GM23338 (cell line): ENCODE results near the gene CBR1. TPM values are rescaled to one million over a fixed set of nuclear protein-coding genes. Genes with fewer than 3 reads are reported as not detected.

ENCODE experiments used
- ATAC-seq: fragments of 200-7000 bp; cut with Tn5 transposase; 3 replicates; pipeline ENCODE4 v1.9.1; 2020
- DNase-seq: peaks from one replicate; pipeline ENCODE4 v3.0.0-alpha.2; 2015; ENCODE audit warnings: low spot score
- H2AFZ ChIP-seq: fragments of 200-600 bp; sonication (generic); 2 replicates; pipeline ENCODE4 v1.8.0; 2016; ENCODE audit warnings: antibody characterized with exemption, mild to moderate bottlenecking, moderate library complexity
- H3F3A ChIP-seq: fragments of 200-600 bp; sonication (generic); replicated peaks from 2 replicates; pipeline ENCODE4 v1.8.0; 2017; ENCODE audit warnings: antibody characterized with exemption, mixed run types, low read depth
- H3K27ac ChIP-seq: fragments of 200-600 bp; sonication (generic); 2 replicates; pipeline ENCODE4 v1.6.1; 2016; ENCODE audit warnings: low read depth
- H3K27me3 ChIP-seq: fragments of 200-600 bp; sonication (generic); 2 replicates; pipeline ENCODE4 v1.8.0; 2016; ENCODE audit warnings: mild to moderate bottlenecking, mixed run types, moderate library complexity; ENCODE audit not compliant: insufficient read depth
- H3K36me3 ChIP-seq: fragments of 200-600 bp; sonication (generic); 2 replicates; pipeline ENCODE4 v1.8.0; 2016; ENCODE audit warnings: mild to moderate bottlenecking; ENCODE audit not compliant: insufficient read depth
- H3K4me1 ChIP-seq: fragments of 200-600 bp; sonication (generic); 2 replicates; pipeline ENCODE4 v1.8.0; 2016; ENCODE audit warnings: mild to moderate bottlenecking, moderate library complexity; ENCODE audit not compliant: insufficient read depth
- H3K4me2 ChIP-seq: fragments of 200-600 bp; sonication (generic); 2 replicates; pipeline ENCODE4 v1.7.1; 2017; ENCODE audit warnings: mixed run types
- H3K4me3 ChIP-seq: fragments of 200-600 bp; sonication (generic); 2 replicates; pipeline ENCODE4 v1.6.1; 2016; ENCODE audit warnings: mixed run types
- H3K79me2 ChIP-seq: fragments of 200-600 bp; sonication (generic); replicated peaks from 2 replicates; pipeline ENCODE4 v1.8.0; 2017; ENCODE audit warnings: mild to moderate bottlenecking; ENCODE audit not compliant: insufficient read depth
- H3K9me2 ChIP-seq: fragments of 200-600 bp; sonication (generic); 2 replicates; pipeline ENCODE4 v1.8.0; 2017; ENCODE audit not compliant: insufficient read depth
- H4K20me1 ChIP-seq: fragments of 200-600 bp; sonication (generic); replicated peaks from 2 replicates; pipeline ENCODE4 v1.8.0; 2017; ENCODE audit warnings: mild to moderate bottlenecking; ENCODE audit not compliant: insufficient read depth
- H3K27ac Mint-ChIP-seq: 2 replicates; pipeline ENCODE4 v1.8.0; 2020; ENCODE audit warnings: inconsistent platforms, mild to moderate bottlenecking, moderate library complexity, mixed read lengths
- H3K27me3 Mint-ChIP-seq: 3 replicates; pipeline ENCODE4 v1.8.0; 2022; ENCODE audit warnings: low read depth, mild to moderate bottlenecking, moderate library complexity, mixed read lengths, inconsistent platforms; ENCODE audit not compliant: insufficient read depth, poor library complexity
- H3K36me3 Mint-ChIP-seq: 3 replicates; pipeline ENCODE4 v1.8.0; 2021; ENCODE audit warnings: low read depth, mild to moderate bottlenecking, inconsistent platforms, moderate library complexity, mixed read lengths
- H3K4me1 Mint-ChIP-seq: 3 replicates; pipeline ENCODE4 v1.8.0; 2020; ENCODE audit warnings: mild to moderate bottlenecking, inconsistent platforms, mixed read lengths
- H3K4me3 Mint-ChIP-seq: 3 replicates; pipeline ENCODE4 v1.8.0; 2021; ENCODE audit warnings: moderate library complexity, mild to moderate bottlenecking, inconsistent platforms, mixed read lengths
- H3K9me3 Mint-ChIP-seq: 3 replicates; pipeline ENCODE4 v1.8.0; 2020; ENCODE audit warnings: moderate library complexity, mild to moderate bottlenecking, inconsistent platforms, mixed read lengths
- EZH2 ChIP-seq: fragments of 200-600 bp; sonication (generic); IDR thresholded peaks from one replicate; pipeline ENCODE4 v1.8.0; 2017; ENCODE audit warnings: antibody characterized with exemption, mild to moderate bottlenecking, low read depth; ENCODE audit not compliant: unreplicated experiment
- EZH2phosphoT487 ChIP-seq: fragments of 200-600 bp; sonication (generic); IDR thresholded peaks from one replicate; pipeline ENCODE4 v1.8.1; 2018; ENCODE audit warnings: antibody characterized with exemption; ENCODE audit not compliant: unreplicated experiment
- NANOG ChIP-seq: IDR thresholded peaks from 2 replicates; pipeline ENCODE4 v1.6.1; 2016; ENCODE audit warnings: antibody characterized with exemption, borderline replicate concordance
- POLR2AphosphoS5 ChIP-seq: IDR thresholded peaks from 2 replicates; pipeline ENCODE4 v1.6.1; 2016; ENCODE audit warnings: antibody characterized with exemption, low read depth
- ZNF114 ChIP-seq: fragments of 250-450 bp; sonication (Bioruptor Pico); IDR thresholded peaks from 2 replicates; pipeline ENCODE4 v1.5.0; 2020; ENCODE audit warnings: mild to moderate bottlenecking, moderate library complexity
- polyA plus RNA-seq: library from polyadenylated mRNA; unstranded; fragments of >200 nt; fragmentation: Nextera tagmentation; extraction: Ambion mirVana; gene quantifications from 2 replicates; pipeline ENCODE4 v1.2.1, GENCODE V29; 2016
- total RNA-seq: library from RNA; depleted of rRNA; stranded (reverse); fragments of >200 nt; shearing (Covaris generic); gene quantifications from 2 replicates; pipeline ENCODE4 v1.2.3, GENCODE V29; 2014
- TF ChIP-seq, protein P1 (sequence below), 2 experiments: fragments of 200-600 bp in 1 of 2; sonication (generic) in 1 of 2; conservative IDR thresholded peaks; 2 replicates each; pipeline versions ENCODE4 v1.5.1 to v1.6.1; 2016 to 2017; ENCODE audit warnings: antibody characterized with exemption in 2 of 2, low read depth in 2 of 2, mild to moderate bottlenecking in 2 of 2, moderate library complexity in 1 of 2
- TF ChIP-seq, protein P2 (sequence below): fragments of 250-450 bp; sonication (Bioruptor Pico); IDR thresholded peaks from 2 replicates; pipeline ENCODE4 v1.5.0; 2020; ENCODE audit warnings: mild to moderate bottlenecking, moderate library complexity

The CBR1 gene
- total and polyA plus RNA-seq, 2 experiments from 2014 or later: 285 to 487 TPM

GRCh38 chr21:36045993-36046392, 23.8 kb upstream of the CBR1 start (continued):
- TF ChIP-seq, protein P1, sequence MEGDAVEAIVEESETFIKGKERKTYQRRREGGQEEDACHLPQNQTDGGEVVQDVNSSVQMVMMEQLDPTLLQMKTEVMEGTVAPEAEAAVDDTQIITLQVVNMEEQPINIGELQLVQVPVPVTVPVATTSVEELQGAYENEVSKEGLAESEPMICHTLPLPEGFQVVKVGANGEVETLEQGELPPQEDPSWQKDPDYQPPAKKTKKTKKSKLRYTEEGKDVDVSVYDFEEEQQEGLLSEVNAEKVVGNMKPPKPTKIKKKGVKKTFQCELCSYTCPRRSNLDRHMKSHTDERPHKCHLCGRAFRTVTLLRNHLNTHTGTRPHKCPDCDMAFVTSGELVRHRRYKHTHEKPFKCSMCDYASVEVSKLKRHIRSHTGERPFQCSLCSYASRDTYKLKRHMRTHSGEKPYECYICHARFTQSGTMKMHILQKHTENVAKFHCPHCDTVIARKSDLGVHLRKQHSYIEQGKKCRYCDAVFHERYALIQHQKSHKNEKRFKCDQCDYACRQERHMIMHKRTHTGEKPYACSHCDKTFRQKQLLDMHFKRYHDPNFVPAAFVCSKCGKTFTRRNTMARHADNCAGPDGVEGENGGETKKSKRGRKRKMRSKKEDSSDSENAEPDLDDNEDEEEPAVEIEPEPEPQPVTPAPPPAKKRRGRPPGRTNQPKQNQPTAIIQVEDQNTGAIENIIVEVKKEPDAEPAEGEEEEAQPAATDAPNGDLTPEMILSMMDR (conservative IDR thresholded peaks at IDR 0.05; ENCODE audit: low read depth in 2 of 2): no peak
- no peak for TF ChIP-seq POLR2AphosphoS5

DNA sequence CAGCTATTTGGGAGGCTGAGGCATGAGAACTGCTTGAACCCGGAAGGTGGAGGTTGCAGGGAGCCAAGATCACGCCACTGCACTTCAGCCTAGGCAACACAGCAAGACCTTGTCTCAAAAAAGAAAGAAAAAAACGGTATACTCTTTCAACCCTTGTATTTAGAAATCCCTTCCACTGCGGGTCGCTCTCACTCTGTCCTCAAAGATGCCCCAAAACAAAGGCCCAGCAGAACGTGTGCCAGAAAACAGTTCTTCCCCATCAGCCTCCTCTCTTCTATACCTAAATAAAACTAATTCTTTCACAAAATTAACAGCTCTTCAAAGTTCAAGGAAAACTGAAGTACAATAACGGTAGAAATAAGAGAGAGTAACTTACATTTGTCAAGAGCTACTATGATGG, 22.7 kb upstream of the CBR1 start:
- Histone ChIP-seq H2AFZ (no peak overlapping the region), H4K20me1 (peaks cover 2% of the 10 kb centered on the region; the same call in 1 of the 2 replicates), H3F3A (peaks cover 12% of the 10 kb centered on the region; the same call in 1 of the 2 replicates), H3K4me3 (no peak overlapping the region), H3K9me2 (no peaks in the 10 kb centered on the region), H3K4me2 (no peak overlapping the region), H3K4me1 (no peaks in the 10 kb centered on the region), H3K79me2 (peaks cover 20% of the 10 kb centered on the region), H3K27ac (peak overlapping the region; percentile 30; the same call in 1 of the 2 replicates), H3K36me3 (peaks cover 44% of the 10 kb centered on the region), H3K27me3 (no peaks in the 10 kb centered on the region)
- Mint-ChIP-seq H3K36me3 (peaks cover 87% of the 10 kb centered on the region), H3K9me3 (no peaks in the 10 kb centered on the region), H3K4me1 (no peaks in the 10 kb centered on the region; the same call in 2 of the 3 replicates), H3K27me3 (peaks cover 4% of the 10 kb centered on the region), H3K4me3 (no peak overlapping the region), H3K27ac (no peak overlapping the region)
- ATAC-seq (no peak), DNase-seq (no peak)
- no peak for TF ChIP-seq EZH2
- TF ChIP-seq, protein P1 (conservative IDR thresholded peaks at IDR 0.05; ENCODE audit: low read depth in 2 of 2): peak; percentile 22 to 39; a peak in 3 of 4 replicates

DNA sequence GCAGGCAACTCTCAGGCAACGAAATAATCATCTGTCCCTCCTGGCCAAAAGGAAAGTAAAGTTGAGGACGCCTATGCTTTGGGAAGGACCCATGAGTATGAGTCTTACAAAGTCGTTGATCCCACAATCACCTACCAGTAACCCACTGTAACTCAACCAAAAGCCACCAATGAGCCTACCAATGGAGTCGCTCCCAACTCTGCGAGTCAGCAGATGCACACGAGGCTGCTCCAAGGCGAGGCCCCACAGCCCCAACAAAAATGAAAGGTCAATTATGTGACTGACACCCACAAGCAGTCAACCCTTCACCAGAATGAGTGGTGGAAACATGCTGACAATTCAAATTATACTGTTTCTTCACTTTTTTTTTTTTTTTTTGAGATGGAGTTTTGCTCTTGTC, 21.5 kb upstream of the CBR1 start:
- Histone ChIP-seq H3K4me1 (no peaks in the 10 kb centered on the region), H2AFZ (no peak overlapping the region), H3K27ac (no peak overlapping the region), H3K4me3 (no peak overlapping the region), H4K20me1 (peaks cover 2% of the 10 kb centered on the region; the same call in 1 of the 2 replicates), H3F3A (peaks cover 17% of the 10 kb centered on the region), H3K4me2 (no peak overlapping the region), H3K27me3 (no peaks in the 10 kb centered on the region), H3K9me2 (no peaks in the 10 kb centered on the region), H3K36me3 (peaks cover 44% of the 10 kb centered on the region), H3K79me2 (peaks cover 23% of the 10 kb centered on the region)
- H3K4me1 Mint-ChIP-seq: no peaks in the 10 kb centered on the region; the same call in 2 of the 3 replicates
- peak overlapping the region; percentile 13; the same call in 1 of the 2 replicates for H3K27ac Mint-ChIP-seq
- peaks cover 4% of the 10 kb centered on the region for H3K27me3 Mint-ChIP-seq
- H3K36me3 Mint-ChIP-seq: peaks cover 88% of the 10 kb centered on the region
- DNase-seq: no peak
- no peak for ATAC-seq
- TF ChIP-seq EZH2: no peak
- TF ChIP-seq POLR2AphosphoS5: no peak
- TF ChIP-seq ZNF114 (CRISPR knock-in tag): no peak
- TF ChIP-seq, protein P2, sequence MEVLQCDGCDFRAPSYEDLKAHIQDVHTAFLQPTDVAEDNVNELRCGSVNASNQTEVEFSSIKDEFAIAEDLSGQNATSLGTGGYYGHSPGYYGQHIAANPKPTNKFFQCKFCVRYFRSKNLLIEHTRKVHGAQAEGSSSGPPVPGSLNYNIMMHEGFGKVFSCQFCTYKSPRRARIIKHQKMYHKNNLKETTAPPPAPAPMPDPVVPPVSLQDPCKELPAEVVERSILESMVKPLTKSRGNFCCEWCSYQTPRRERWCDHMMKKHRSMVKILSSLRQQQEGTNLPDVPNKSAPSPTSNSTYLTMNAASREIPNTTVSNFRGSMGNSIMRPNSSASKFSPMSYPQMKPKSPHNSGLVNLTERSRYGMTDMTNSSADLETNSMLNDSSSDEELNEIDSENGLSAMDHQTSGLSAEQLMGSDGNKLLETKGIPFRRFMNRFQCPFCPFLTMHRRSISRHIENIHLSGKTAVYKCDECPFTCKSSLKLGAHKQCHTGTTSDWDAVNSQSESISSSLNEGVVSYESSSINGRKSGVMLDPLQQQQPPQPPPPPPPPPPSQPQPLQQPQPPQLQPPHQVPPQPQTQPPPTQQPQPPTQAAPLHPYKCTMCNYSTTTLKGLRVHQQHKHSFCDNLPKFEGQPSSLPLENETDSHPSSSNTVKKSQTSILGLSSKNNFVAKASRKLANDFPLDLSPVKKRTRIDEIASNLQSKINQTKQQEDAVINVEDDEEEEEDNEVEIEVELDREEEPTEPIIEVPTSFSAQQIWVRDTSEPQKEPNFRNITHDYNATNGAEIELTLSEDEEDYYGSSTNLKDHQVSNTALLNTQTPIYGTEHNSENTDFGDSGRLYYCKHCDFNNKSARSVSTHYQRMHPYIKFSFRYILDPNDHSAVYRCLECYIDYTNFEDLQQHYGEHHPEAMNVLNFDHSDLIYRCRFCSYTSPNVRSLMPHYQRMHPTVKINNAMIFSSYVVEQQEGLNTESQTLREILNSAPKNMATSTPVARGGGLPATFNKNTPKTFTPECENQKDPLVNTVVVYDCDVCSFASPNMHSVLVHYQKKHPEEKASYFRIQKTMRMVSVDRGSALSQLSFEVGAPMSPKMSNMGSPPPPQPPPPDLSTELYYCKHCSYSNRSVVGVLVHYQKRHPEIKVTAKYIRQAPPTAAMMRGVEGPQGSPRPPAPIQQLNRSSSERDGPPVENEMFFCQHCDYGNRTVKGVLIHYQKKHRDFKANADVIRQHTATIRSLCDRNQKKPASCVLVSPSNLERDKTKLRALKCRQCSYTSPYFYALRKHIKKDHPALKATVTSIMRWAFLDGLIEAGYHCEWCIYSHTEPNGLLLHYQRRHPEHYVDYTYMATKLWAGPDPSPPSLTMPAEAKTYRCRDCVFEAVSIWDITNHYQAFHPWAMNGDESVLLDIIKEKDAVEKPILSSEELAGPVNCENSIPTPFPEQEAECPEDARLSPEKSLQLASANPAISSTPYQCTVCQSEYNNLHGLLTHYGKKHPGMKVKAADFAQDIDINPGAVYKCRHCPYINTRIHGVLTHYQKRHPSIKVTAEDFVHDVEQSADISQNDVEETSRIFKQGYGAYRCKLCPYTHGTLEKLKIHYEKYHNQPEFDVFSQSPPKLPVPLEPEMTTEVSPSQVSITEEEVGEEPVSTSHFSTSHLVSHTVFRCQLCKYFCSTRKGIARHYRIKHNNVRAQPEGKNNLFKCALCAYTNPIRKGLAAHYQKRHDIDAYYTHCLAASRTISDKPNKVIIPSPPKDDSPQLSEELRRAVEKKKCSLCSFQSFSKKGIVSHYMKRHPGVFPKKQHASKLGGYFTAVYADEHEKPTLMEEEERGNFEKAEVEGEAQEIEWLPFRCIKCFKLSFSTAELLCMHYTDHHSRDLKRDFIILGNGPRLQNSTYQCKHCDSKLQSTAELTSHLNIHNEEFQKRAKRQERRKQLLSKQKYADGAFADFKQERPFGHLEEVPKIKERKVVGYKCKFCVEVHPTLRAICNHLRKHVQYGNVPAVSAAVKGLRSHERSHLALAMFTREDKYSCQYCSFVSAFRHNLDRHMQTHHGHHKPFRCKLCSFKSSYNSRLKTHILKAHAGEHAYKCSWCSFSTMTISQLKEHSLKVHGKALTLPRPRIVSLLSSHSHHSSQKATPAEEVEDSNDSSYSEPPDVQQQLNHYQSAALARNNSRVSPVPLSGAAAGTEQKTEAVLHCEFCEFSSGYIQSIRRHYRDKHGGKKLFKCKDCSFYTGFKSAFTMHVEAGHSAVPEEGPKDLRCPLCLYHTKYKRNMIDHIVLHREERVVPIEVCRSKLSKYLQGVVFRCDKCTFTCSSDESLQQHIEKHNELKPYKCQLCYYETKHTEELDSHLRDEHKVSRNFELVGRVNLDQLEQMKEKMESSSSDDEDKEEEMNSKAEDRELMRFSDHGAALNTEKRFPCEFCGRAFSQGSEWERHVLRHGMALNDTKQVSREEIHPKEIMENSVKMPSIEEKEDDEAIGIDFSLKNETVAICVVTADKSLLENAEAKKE: no peak
- no peak for TF ChIP-seq NANOG
- no peak for TF ChIP-seq EZH2phosphoT487
- no peaks in the 10 kb centered on the region for H3K9me3 Mint-ChIP-seq
- no peak overlapping the region for H3K4me3 Mint-ChIP-seq
